Thyroid gland (tissue), 4 donors: ENCODE data around the gene BCAS3. TPM values are rescaled to one million over a fixed set of nuclear protein-coding genes. Genes with fewer than 3 reads are reported as not detected.
"Not testable (repeated sequence)": the region's sequence is repeated elsewhere in the genome, so short reads cannot be mapped to it uniquely, and the experiment has no call there.

Experiments
- DNase-seq, 2 donors: peaks; one replicate each; pipeline ENCODE4 v3.0.0-alpha.2; 2019
- H3K27ac ChIP-seq, 3 donors: fragments of 200-600 bp; sonication (generic); 1 replicate in 2 of 3; 2 replicates in 1 of 3; pipeline ENCODE4 v1.5.1; 2016 to 2019; ENCODE audit warnings: mild to moderate bottlenecking in 1 of 3, moderate library complexity in 1 of 3
- H3K27me3 ChIP-seq: fragments of 200-600 bp; sonication (generic); one replicate; pipeline ENCODE4 v1.5.1; 2019
- H3K36me3 ChIP-seq, 2 donors: fragments of 200-600 bp; sonication (generic); one replicate each; pipeline ENCODE4 v1.5.1; 2016 to 2019
- H3K4me1 ChIP-seq, 2 donors: fragments of 200-600 bp; sonication (generic); one replicate each; pipeline ENCODE4 v1.5.1; 2017 to 2019
- H3K4me3 ChIP-seq, 3 donors: fragments of 200-600 bp; sonication (generic); replicated peaks in 1 of 3; 1 replicate in 2 of 3; 2 replicates in 1 of 3; pipeline ENCODE4 v1.5.1; 2016; ENCODE audit warnings: mild to moderate bottlenecking in 1 of 3
- H3K9me3 ChIP-seq: fragments of 200-600 bp; sonication (generic); one replicate; pipeline ENCODE4 v1.5.1; 2017
- CTCF ChIP-seq, 6 experiments: fragments of 200-600 bp in 3 of 6; fragments of 450-650 bp in 3 of 6; sonication (generic) in 3 of 6; IDR thresholded peaks; one replicate each; pipeline ENCODE4 v1.5.1; 2016 to 2019; ENCODE audit warnings: antibody characterized with exemption in 6 of 6, mild to moderate bottlenecking in 2 of 6, inconsistent platforms in 1 of 6, moderate library complexity in 1 of 6
- POLR2A ChIP-seq, 2 donors: fragments of 450-650 bp; IDR thresholded peaks; one replicate each; pipeline ENCODE4 v1.6.1; 2017; ENCODE audit warnings: antibody characterized with exemption in 2 of 2, mild to moderate bottlenecking in 2 of 2, moderate library complexity in 1 of 2
- WGBS, 2 donors: methylation state at CpG; one replicate each; pipeline ENCODE4 v1.1.5; 2017; 5-methylcytosine and 5-hydroxymethylcytosine counted together
- intact Hi-C: fragments of 100-400 bp; cut with DNase I; formaldehyde crosslinking; loops from one replicate; pipeline ENCODE4 v1.15.1; 2023
- total RNA-seq, 4 donors: library from RNA; depleted of rRNA; stranded (reverse); fragments of >200 nt; gene quantifications; one replicate each; pipeline ENCODE4 v1.2.3, GENCODE V29; 2016

The BCAS3 gene
- total RNA-seq, 4 donors from 2014 or later: 41.8 to 78.7 (median 51.6) TPM

- Histone ChIP-seq H3K4me3 (no peak overlapping the region), H3K27ac (no peak overlapping the region), H3K4me1 (no peaks in the 10 kb centered on the region), H3K9me3 (no peaks in the 10 kb centered on the region), H3K36me3 (no peaks in the 10 kb centered on the region), H3K27me3 (no peaks in the 10 kb centered on the region)
- intact Hi-C loops: no loop called here
- 89 to 93% methylated on average over 2 of the region's 2 CpGs for WGBS, 2 donors
- no peak for DNase-seq
- no peak for TF ChIP-seq CTCF (IDR thresholded peaks at IDR 0.05)
- no peak for TF ChIP-seq POLR2A (IDR thresholded peaks at IDR 0.05)
Measured at GRCh38 chr17:60920107-60920506, 242.5 kb downstream of the BCAS3 start.

GRCh38 chr17:60923000-60923399 is 245.3 kb downstream of the BCAS3 start:
- no peaks in the 10 kb centered on the region for H3K9me3 ChIP-seq
- no peaks in the 10 kb centered on the region for H3K4me1 ChIP-seq
- TF ChIP-seq POLR2A (IDR thresholded peaks at IDR 0.05) (no peak), CTCF (IDR thresholded peaks at IDR 0.05) (no peak)
- intact Hi-C loops: no loop called here
- no peak overlapping the region for H3K27ac ChIP-seq
- no peak overlapping the region for H3K4me3 ChIP-seq
- no peaks in the 10 kb centered on the region for H3K27me3 ChIP-seq
- 79 to 88% methylated on average over 1 of the region's 1 CpG for WGBS, 2 donors
- DNase-seq: no peak
- no peaks in the 10 kb centered on the region for H3K36me3 ChIP-seq

GRCh38 chr17:60926466-60927183 is 249.0 kb downstream of the BCAS3 start:
- Histone ChIP-seq H3K4me1 (no peaks in the 10 kb centered on the region), H3K36me3 (no peaks in the 10 kb centered on the region), H3K27ac (no peak overlapping the region), H3K27me3 (no peaks in the 10 kb centered on the region), H3K9me3 (no peaks in the 10 kb centered on the region), H3K4me3 (no peak overlapping the region)
- TF ChIP-seq CTCF (IDR thresholded peaks at IDR 0.05) (no peak), POLR2A (IDR thresholded peaks at IDR 0.05) (no peak)
- no peak for DNase-seq
- 79 to 83% methylated on average over 3 of the region's 3 CpGs for WGBS, 2 donors
- intact Hi-C loops: no loop called here

- Histone ChIP-seq H3K4me1 (no peaks in the 10 kb centered on the region), H3K9me3 (no peaks in the 10 kb centered on the region), H3K27ac (no peak overlapping the region), H3K27me3 (no peaks in the 10 kb centered on the region), H3K4me3 (no peak overlapping the region), H3K36me3 (no peaks in the 10 kb centered on the region)
- intact Hi-C loops: no loop called here
- WGBS, 2 donors: 96 to 97% methylated on average over 2 of the region's 2 CpGs
- no peak for TF ChIP-seq POLR2A (IDR thresholded peaks at IDR 0.05)
- TF ChIP-seq CTCF (IDR thresholded peaks at IDR 0.05): no peak
- DNase-seq: no peak
Measured at GRCh38 chr17:60933739-60934138, 256.1 kb downstream of the BCAS3 start.

GRCh38 chr17:60934723-60935122 is 257.1 kb downstream of the BCAS3 start:
- Histone ChIP-seq H3K27ac (no peak overlapping the region), H3K4me3 (no peak overlapping the region), H3K36me3 (no peaks in the 10 kb centered on the region), H3K4me1 (no peaks in the 10 kb centered on the region), H3K9me3 (no peaks in the 10 kb centered on the region), H3K27me3 (no peaks in the 10 kb centered on the region)
- 90% methylated on average over 6 of the region's 6 CpGs for WGBS, 2 donors
- no peak for DNase-seq
- TF ChIP-seq CTCF (IDR thresholded peaks at IDR 0.05) (no peak), POLR2A (IDR thresholded peaks at IDR 0.05) (no peak)
- intact Hi-C loops: no loop called here

- intact Hi-C loops, H3K27ac ChIP-seq, H3K27me3 ChIP-seq, H3K4me3 ChIP-seq, H3K36me3 ChIP-seq, H3K9me3 ChIP-seq, H3K4me1 ChIP-seq, DNase-seq: not testable (repeated sequence)
Measured at GRCh38 chr17:60935991-60936390, 258.3 kb downstream of the BCAS3 start.
